SK-N-SH (cell line): ENCODE results near the gene EEA1.

ENCODE experiments used
- CHD2 ChIP-seq: fragments of 150-350 bp; IDR thresholded peaks from 2 replicates; pipeline ENCODE4 v1.6.1; 2018; ENCODE audit warnings: low read length; ENCODE audit not compliant: partially characterized antibody
- GABPA ChIP-seq: IDR thresholded peaks from 2 replicates; pipeline ENCODE4 v1.4.0; 2012; ENCODE audit warnings: low read depth, mild to moderate bottlenecking
- MXI1 ChIP-seq: IDR thresholded peaks from 2 replicates; pipeline ENCODE4 v1.6.1; 2012; ENCODE audit warnings: mild to moderate bottlenecking, low read depth, low read length, improper control_type of control experiment
- NRF1 ChIP-seq: IDR thresholded peaks from 2 replicates; pipeline ENCODE4 v1.6.1; 2012; ENCODE audit warnings: low read depth, mild to moderate bottlenecking, low read length
- POLR2AphosphoS5 ChIP-seq: IDR thresholded peaks from 2 replicates; pipeline ENCODE4 v1.6.1; 2012; ENCODE audit warnings: low read depth, low read length
- RCOR1 ChIP-seq: fragments of 150-350 bp; IDR thresholded peaks from 2 replicates; pipeline ENCODE4 v1.6.1; 2017; ENCODE audit warnings: antibody characterized with exemption, low read length
- SMC3 ChIP-seq: IDR thresholded peaks from 2 replicates; pipeline ENCODE4 v1.6.1; 2012; ENCODE audit warnings: low read depth, low read length, improper control_type of control experiment
- TAF1 ChIP-seq: IDR thresholded peaks from 2 replicates; pipeline ENCODE4 v1.6.1; 2012; ENCODE audit warnings: low read depth, mild to moderate bottlenecking, low read length, moderate library complexity, borderline replicate concordance
- USF1 ChIP-seq: IDR thresholded peaks from 2 replicates; pipeline ENCODE4 v1.4.0; 2012; ENCODE audit warnings: low read depth, borderline replicate concordance
- TF ChIP-seq, protein P1 (sequence below): IDR thresholded peaks from 2 replicates; pipeline ENCODE4 v1.4.0; 2012; ENCODE audit warnings: low read depth, borderline replicate concordance
- TF ChIP-seq, protein P2 (sequence below): IDR thresholded peaks from 2 replicates; pipeline ENCODE4 v1.4.0; 2012; ENCODE audit warnings: low read depth
- TF ChIP-seq, protein P3 (sequence below): fragments of 200-600 bp; sonication (generic); IDR thresholded peaks from 2 replicates; pipeline ENCODE4 v1.6.1; 2017; ENCODE audit warnings: antibody characterized with exemption, mild to moderate bottlenecking, moderate library complexity
- TF ChIP-seq, protein P4 (sequence below): fragments of 150-350 bp; IDR thresholded peaks from 2 replicates; pipeline ENCODE4 v1.6.1; 2017; ENCODE audit warnings: antibody characterized with exemption, low read length, low read depth, borderline replicate concordance

- TF ChIP-seq, protein P1, sequence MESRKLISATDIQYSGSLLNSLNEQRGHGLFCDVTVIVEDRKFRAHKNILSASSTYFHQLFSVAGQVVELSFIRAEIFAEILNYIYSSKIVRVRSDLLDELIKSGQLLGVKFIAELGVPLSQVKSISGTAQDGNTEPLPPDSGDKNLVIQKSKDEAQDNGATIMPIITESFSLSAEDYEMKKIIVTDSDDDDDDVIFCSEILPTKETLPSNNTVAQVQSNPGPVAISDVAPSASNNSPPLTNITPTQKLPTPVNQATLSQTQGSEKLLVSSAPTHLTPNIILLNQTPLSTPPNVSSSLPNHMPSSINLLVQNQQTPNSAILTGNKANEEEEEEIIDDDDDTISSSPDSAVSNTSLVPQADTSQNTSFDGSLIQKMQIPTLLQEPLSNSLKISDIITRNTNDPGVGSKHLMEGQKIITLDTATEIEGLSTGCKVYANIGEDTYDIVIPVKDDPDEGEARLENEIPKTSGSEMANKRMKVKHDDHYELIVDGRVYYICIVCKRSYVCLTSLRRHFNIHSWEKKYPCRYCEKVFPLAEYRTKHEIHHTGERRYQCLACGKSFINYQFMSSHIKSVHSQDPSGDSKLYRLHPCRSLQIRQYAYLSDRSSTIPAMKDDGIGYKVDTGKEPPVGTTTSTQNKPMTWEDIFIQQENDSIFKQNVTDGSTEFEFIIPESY, result no peak
- TF ChIP-seq, protein P2, sequence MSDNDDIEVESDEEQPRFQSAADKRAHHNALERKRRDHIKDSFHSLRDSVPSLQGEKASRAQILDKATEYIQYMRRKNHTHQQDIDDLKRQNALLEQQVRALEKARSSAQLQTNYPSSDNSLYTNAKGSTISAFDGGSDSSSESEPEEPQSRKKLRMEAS, result no peak
- TF ChIP-seq MXI1 (no peak), NRF1 (no peak), SMC3 (no peak), POLR2AphosphoS5 (no peak), TAF1 (no peak), RCOR1 (no peak), CHD2 (no peak), GABPA (no peak), USF1 (no peak)
- TF ChIP-seq, protein P3, sequence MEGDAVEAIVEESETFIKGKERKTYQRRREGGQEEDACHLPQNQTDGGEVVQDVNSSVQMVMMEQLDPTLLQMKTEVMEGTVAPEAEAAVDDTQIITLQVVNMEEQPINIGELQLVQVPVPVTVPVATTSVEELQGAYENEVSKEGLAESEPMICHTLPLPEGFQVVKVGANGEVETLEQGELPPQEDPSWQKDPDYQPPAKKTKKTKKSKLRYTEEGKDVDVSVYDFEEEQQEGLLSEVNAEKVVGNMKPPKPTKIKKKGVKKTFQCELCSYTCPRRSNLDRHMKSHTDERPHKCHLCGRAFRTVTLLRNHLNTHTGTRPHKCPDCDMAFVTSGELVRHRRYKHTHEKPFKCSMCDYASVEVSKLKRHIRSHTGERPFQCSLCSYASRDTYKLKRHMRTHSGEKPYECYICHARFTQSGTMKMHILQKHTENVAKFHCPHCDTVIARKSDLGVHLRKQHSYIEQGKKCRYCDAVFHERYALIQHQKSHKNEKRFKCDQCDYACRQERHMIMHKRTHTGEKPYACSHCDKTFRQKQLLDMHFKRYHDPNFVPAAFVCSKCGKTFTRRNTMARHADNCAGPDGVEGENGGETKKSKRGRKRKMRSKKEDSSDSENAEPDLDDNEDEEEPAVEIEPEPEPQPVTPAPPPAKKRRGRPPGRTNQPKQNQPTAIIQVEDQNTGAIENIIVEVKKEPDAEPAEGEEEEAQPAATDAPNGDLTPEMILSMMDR, result no peak
- TF ChIP-seq, protein P4, sequence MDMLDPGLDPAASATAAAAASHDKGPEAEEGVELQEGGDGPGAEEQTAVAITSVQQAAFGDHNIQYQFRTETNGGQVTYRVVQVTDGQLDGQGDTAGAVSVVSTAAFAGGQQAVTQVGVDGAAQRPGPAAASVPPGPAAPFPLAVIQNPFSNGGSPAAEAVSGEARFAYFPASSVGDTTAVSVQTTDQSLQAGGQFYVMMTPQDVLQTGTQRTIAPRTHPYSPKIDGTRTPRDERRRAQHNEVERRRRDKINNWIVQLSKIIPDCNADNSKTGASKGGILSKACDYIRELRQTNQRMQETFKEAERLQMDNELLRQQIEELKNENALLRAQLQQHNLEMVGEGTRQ, result no peak
Measured at GRCh38 chr12:92933606-92934005, 4.5 kb upstream of the EEA1 start.
